GM23248 (cell line): ENCODE measurements around the gene FRG2C. TPM values are rescaled to one million over a fixed set of nuclear protein-coding genes. Genes with fewer than 3 reads are reported as not detected.
"Not testable (repeated sequence)": the region's sequence is repeated elsewhere in the genome, so short reads cannot be mapped to it uniquely, and the experiment has no call there.

Experiments
- DNase-seq: peaks from one replicate; pipeline ENCODE4 v3.0.0-alpha.2; 2015
- H2AFZ ChIP-seq: fragments of 200-600 bp; sonication (generic); 2 replicates; pipeline ENCODE4 v1.6.1; 2016; ENCODE audit warnings: antibody characterized with exemption
- H3F3A ChIP-seq: fragments of 200-600 bp; sonication (generic); 2 replicates; pipeline ENCODE4 v1.6.1; 2016; ENCODE audit warnings: mild to moderate bottlenecking, antibody characterized with exemption, mixed run types; ENCODE audit not compliant: insufficient read depth
- H3K27ac ChIP-seq: fragments of 200-600 bp; sonication (generic); 2 replicates; pipeline ENCODE4 v1.5.1; 2016; ENCODE audit warnings: mild to moderate bottlenecking
- H3K27me3 ChIP-seq: fragments of 200-600 bp; sonication (generic); replicated peaks from 2 replicates; pipeline ENCODE4 v1.6.1; 2016; ENCODE audit warnings: mild to moderate bottlenecking; ENCODE audit not compliant: insufficient read depth
- H3K36me3 ChIP-seq: fragments of 200-600 bp; sonication (generic); 2 replicates; pipeline ENCODE4 v1.6.1; 2016; ENCODE audit warnings: low read depth, mild to moderate bottlenecking
- H3K4me1 ChIP-seq: fragments of 200-600 bp; sonication (generic); 2 replicates; pipeline ENCODE4 v1.6.1; 2016; ENCODE audit warnings: mild to moderate bottlenecking; ENCODE audit not compliant: insufficient read depth
- H3K4me2 ChIP-seq: fragments of 200-600 bp; sonication (generic); one replicate; pipeline ENCODE4 v1.6.1; 2016; ENCODE audit warnings: mild to moderate bottlenecking; ENCODE audit not compliant: unreplicated experiment
- H3K4me3 ChIP-seq: fragments of 200-600 bp; sonication (generic); 2 replicates; pipeline ENCODE4 v1.5.1; 2016; ENCODE audit warnings: mild to moderate bottlenecking
- H3K79me2 ChIP-seq: fragments of 200-600 bp; sonication (generic); 2 replicates; pipeline ENCODE4 v1.6.1; 2016; ENCODE audit warnings: mild to moderate bottlenecking; ENCODE audit not compliant: insufficient read depth
- H3K9ac ChIP-seq: fragments of 200-600 bp; sonication (generic); 2 replicates; pipeline ENCODE4 v1.6.1; 2016; ENCODE audit warnings: mild to moderate bottlenecking
- H3K9me2 ChIP-seq: fragments of 200-600 bp; sonication (generic); 2 replicates; pipeline ENCODE4 v1.6.1; 2016; ENCODE audit warnings: mixed run types, mild to moderate bottlenecking, moderate library complexity; ENCODE audit not compliant: insufficient read depth
- H3K9me3 ChIP-seq: fragments of 200-600 bp; sonication (generic); one replicate; pipeline ENCODE4 v1.6.1; 2017; ENCODE audit warnings: low read depth
- H4K20me1 ChIP-seq: fragments of 200-600 bp; sonication (generic); 2 replicates; pipeline ENCODE4 v1.6.0; 2016; ENCODE audit not compliant: insufficient read depth
- EZH2 ChIP-seq: fragments of 200-600 bp; sonication (generic); IDR thresholded peaks from 2 replicates; pipeline ENCODE4 v1.6.1; 2018; ENCODE audit warnings: antibody characterized with exemption, mild to moderate bottlenecking; ENCODE audit not compliant: insufficient read depth, poor library complexity, severe bottlenecking
- EZH2phosphoT487 ChIP-seq: fragments of 200-600 bp; sonication (generic); IDR thresholded peaks from 2 replicates; pipeline ENCODE4 v1.6.1; 2018; ENCODE audit warnings: antibody characterized with exemption, moderate library complexity, mild to moderate bottlenecking, low read depth; ENCODE audit not compliant: insufficient read depth
- WGBS, 2 experiments: methylation state at CpG; one replicate each; pipeline ENCODE4 v1.1.6; 2015 to 2017; ENCODE audit warnings: low lambda C conversion rate in 2 of 2, low coverage in 1 of 2; ENCODE audit errors: missing lambda C conversion rate in 2 of 2; 5-methylcytosine and 5-hydroxymethylcytosine counted together
- in situ Hi-C: fragments of 300-500 bp; cut with MboI; formaldehyde crosslinking; loops from 2 replicates; pipeline ENCODE4 v1.15.0; 2020
- polyA plus RNA-seq: library from polyadenylated mRNA; unstranded; fragments of >200 nt; fragmentation: Nextera tagmentation; extraction: Ambion mirVana; gene quantifications from 2 replicates; pipeline ENCODE4 v1.2.1, GENCODE V29; 2016
- total RNA-seq: library from RNA; depleted of rRNA; stranded (reverse); fragments of >200 nt; shearing (Covaris generic); gene quantifications from 2 replicates; pipeline ENCODE4 v1.2.3, GENCODE V29; 2014

FRG2C gene
- total and polyA plus RNA-seq, 2 experiments from 2014 or later: not detected

- Histone ChIP-seq H2AFZ (no peak overlapping the region), H3K27ac (no peak overlapping the region), H4K20me1 (no peaks in the 10 kb centered on the region), H3K4me3 (no peak overlapping the region), H3K9me3 (no peaks in the 10 kb centered on the region), H3K9me2 (no peaks in the 10 kb centered on the region), H3F3A (no peaks in the 10 kb centered on the region), H3K36me3 (no peaks in the 10 kb centered on the region), H3K79me2 (no peaks in the 10 kb centered on the region), H3K4me1 (no peaks in the 10 kb centered on the region), H3K27me3 (no peaks in the 10 kb centered on the region), H3K9ac (no peak overlapping the region), H3K4me2 (no peak overlapping the region)
- TF ChIP-seq EZH2phosphoT487: no peak
- TF ChIP-seq EZH2: no peak
- no peak for DNase-seq
- in situ Hi-C loops: no loop called here
- 39 to 40% methylated on average over 4 of the region's 4 CpGs for WGBS, 2 experiments
Measured at GRCh38 chr3:75631541-75631940, 32.6 kb upstream of the FRG2C start.

- DNase-seq, H3F3A ChIP-seq, H4K20me1 ChIP-seq, H3K4me3 ChIP-seq, in situ Hi-C loops, H3K36me3 ChIP-seq, H3K9ac ChIP-seq, H3K9me2 ChIP-seq, H3K9me3 ChIP-seq, H3K27ac ChIP-seq, H3K27me3 ChIP-seq, H3K79me2 ChIP-seq, H3K4me2 ChIP-seq, H2AFZ ChIP-seq: not testable (repeated sequence)
- WGBS, 2 experiments: 90 to 93% methylated on average over 6 to 10 of the region's 10 CpGs
- peaks cover 13% of the 10 kb centered on the region for H3K4me1 ChIP-seq
Measured at GRCh38 chr3:75638947-75639346, 25.2 kb upstream of the FRG2C start.

GRCh38 chr3:75641107-75641517, 23.0 kb upstream of the FRG2C start:
- H3K9ac ChIP-seq: peak overlapping the region; percentile 79
- in situ Hi-C loops: not testable (repeated sequence)

GRCh38 chr3:75643031-75643800, 20.9 kb upstream of the FRG2C start:
- H3K27me3 ChIP-seq, H3F3A ChIP-seq, H3K9me3 ChIP-seq, H3K36me3 ChIP-seq, H3K27ac ChIP-seq, H3K9me2 ChIP-seq, H3K79me2 ChIP-seq, H3K9ac ChIP-seq, in situ Hi-C loops, H4K20me1 ChIP-seq: not testable (repeated sequence)
- Histone ChIP-seq H3K4me3 (peak overlapping the region; percentile 43), H3K4me1 (peaks cover 13% of the 10 kb centered on the region), H2AFZ (peak overlapping the region; percentile 50; the same call in 1 of the 2 replicates), H3K4me2 (peak overlapping the region; percentile 58)
- WGBS, 2 experiments: 16 to 18% methylated on average over 20 of the region's 20 CpGs
- peak; percentile 74 for DNase-seq

More at GRCh38 chr3:75641107-75641517, 23.0 kb upstream of the FRG2C start:
- H3K4me1 ChIP-seq: peaks cover 13% of the 10 kb centered on the region
- not testable (repeated sequence) for H3K9me2 ChIP-seq, H3K27me3 ChIP-seq, H3F3A ChIP-seq, H3K79me2 ChIP-seq, H3K9me3 ChIP-seq, H3K36me3 ChIP-seq, H4K20me1 ChIP-seq, H3K27ac ChIP-seq
- H3K4me2 ChIP-seq: peak overlapping the region; percentile 94
- WGBS, 2 experiments: 2 to 3% methylated on average over 16 of the region's 16 CpGs
- H2AFZ ChIP-seq: peak overlapping the region; percentile 90
- DNase-seq: peak; percentile 93
- peak overlapping the region; percentile 90 for H3K4me3 ChIP-seq

- DNase-seq, H3K4me2 ChIP-seq, H3K4me3 ChIP-seq, H3K9ac ChIP-seq, H4K20me1 ChIP-seq, H3K27me3 ChIP-seq, H3K9me3 ChIP-seq, H3K79me2 ChIP-seq, H2AFZ ChIP-seq, in situ Hi-C loops, H3F3A ChIP-seq, H3K36me3 ChIP-seq, H3K9me2 ChIP-seq, H3K27ac ChIP-seq: not testable (repeated sequence)
- WGBS, 2 experiments: 76 to 91% methylated on average over 4 of the region's 4 CpGs
- peaks cover 10% of the 10 kb centered on the region for H3K4me1 ChIP-seq
Measured at GRCh38 chr3:75645548-75645947, 18.6 kb upstream of the FRG2C start.
